Hematopoietic multipotent progenitor cell treated with erythropoietin and hydrocortisone succinate and interleukin-3 and kit ligand, for 15 days (in vitro differentiated cells): ENCODE results near the gene CAST.

Source experiments
- DNase-seq: peaks from one replicate; pipeline ENCODE4 v3.0.0-alpha.2; 2015; ENCODE audit warnings: low spot score

CAST gene

DNA sequence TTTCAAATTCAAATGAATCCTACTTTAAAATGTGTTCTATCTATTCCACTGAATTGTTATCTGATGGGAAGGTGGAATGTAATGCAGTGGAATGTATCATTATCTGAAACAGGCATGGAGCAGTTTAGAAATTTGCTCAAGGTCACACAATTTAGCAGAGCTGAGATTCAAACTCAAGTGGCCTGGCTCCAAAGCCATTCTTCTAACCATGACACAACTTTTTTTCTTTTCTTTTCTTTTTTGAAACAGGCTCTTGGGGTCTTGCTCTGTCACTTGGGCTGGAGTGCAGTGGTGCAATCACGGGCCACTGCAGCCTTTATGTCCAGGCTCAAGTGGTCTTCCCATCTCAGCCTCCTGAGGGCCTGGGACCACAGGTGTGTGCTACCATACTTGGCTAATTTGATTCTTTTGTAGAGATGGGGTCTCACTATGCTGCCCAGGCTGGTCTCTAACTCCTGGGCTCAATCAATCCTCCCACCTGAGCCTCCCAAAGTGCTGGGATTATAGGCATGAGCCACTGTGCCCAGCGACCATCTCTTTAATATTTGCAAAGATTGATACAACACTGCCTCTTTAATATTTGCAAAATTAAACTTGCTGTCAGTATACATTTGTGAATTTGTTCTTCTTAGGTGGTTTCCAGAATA, 50.0 kb downstream of the CAST start:
- no peak for DNase-seq

DNA sequence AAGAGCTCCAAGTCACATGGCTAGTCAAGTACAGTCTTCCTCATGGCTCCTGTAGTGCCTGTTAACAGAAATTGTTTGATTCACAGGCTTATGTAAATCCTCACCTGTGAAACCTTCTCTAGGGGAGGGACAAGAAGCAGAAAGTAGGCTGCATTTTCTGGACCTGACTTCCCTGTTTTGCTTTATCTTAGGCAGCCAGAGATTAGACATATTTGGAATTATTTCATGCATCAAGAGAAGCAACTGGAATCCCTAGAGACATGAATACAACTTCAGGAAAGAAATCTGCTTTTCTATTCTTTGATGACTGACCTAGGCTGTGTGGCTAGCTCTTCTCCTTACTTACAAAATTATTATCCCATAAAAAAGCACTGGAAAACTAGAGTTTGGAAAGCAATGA, 52.3 kb downstream of the CAST start:
- DNase-seq, result no peak

DNA sequence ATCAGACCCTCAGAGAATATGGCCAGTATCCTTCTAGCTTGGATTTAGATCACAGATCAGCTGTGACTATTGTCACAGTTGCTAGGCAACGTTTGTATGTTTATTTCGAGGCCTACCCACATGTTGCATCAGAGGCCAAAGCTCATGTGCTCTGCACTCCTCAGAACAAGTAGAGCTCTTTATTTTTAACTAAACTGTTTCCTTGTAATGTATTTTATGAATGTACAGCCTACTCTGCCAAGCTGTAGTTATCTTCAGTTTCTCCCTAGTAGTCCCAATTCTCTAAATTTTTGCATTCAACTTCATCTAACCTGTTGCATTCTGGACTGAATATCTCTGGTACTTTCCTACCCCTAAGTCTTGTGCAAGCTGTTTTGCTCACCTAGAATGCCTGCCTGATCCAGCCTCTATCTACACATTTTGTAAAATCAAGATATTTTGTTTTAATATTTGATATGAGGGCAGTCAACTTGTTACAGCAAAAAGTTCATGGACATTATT, 52.8 kb downstream of the CAST start:
- no peak for DNase-seq

GRCh38 chr5:96716007-96716406, 53.8 kb downstream of the CAST start:
- no peak for DNase-seq

GRCh38 chr5:96716716-96717115, 54.5 kb downstream of the CAST start:
- DNase-seq, result no peak

DNA sequence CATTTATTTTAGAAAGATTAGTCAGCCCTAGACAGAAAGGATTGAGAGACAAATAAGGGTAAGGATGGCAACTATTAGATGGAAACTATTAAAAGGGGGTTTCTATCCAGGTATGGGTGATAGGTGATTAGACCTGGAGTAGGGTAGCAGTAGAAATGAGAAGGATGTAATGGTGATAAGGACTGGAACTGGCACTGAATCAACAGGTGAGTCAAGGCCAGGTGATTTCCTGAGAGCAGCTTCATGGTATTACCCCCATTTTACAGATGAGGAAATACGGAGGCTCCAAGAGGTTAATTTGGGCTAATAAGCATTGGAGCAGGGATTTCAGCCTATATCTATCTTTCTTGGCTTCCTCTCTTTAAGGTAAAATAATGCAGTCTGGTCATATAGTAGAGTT, 55.7 kb downstream of the CAST start:
- DNase-seq, result no peak

DNA sequence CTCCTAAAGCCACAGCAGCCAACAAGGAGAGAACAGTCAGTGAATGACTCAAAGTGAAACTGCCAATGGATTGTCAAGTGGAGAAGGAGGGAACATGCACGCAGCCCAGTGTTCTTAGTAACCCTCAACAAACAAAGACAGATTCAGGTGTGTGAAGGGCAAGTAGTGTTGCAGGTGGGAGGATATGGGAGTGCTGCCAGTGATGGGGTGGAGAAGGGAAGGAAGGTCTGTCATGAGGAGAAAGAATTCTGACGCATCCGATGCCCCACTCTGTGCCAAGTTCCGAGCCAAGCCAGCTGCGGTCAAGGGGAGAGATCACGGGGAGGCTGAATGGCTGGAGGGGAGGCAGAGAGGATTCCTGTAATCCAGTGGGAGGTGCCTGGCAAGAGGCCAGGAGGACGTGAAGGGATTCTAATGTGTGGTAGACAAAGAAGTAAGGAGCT, 56.5 kb downstream of the CAST start:
- no peak for DNase-seq

DNA sequence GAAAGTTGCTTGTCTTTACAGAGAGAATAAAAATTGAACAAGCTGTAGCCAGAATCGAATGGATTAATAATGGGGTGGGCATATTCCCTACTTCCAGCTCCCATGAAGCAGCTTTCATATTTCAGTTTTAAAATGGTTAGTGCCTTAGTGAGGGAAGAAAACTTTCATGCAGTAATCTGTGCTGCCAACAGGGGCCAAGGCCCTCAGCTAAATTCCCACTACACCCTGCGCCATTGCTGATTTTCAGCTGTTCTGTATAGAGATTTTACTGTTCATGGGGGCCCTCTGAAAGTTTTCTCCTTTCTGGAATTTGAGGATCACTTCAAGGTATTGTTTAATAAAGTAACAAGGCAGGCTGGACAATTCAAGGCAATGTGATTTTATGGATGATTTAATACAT, 58.2 kb downstream of the CAST start:
- DNase-seq, result no peak

DNA sequence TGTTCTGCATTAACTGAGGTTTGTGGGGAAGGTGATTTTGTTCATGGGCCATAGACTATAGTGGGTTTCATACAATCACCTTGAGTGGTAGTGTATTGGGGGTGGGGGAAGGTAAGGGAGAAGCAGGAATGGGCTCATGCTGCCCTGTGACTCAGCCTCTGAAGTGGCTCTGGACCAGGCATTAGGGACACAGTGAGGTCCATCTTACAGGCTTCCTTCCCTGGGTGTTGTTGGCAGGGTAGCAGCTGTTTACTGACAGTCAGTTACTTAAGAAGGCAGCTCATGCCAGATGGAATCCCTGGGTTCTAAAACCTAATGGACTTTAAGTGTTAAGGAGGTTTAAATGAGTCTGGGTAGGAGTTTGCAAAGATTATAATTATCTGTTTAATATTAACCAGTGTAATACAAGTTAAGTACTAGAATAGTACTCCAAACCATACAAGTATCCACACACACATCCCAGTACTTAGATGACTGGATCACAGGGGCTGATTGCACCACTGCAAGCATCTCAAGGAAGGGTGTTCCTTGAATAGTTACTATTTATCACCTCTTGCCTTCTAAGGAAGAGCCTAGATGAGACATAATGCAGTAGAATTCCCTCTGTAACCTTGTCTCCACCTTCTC, 59.3 kb downstream of the CAST start:
- no peak for DNase-seq

DNA sequence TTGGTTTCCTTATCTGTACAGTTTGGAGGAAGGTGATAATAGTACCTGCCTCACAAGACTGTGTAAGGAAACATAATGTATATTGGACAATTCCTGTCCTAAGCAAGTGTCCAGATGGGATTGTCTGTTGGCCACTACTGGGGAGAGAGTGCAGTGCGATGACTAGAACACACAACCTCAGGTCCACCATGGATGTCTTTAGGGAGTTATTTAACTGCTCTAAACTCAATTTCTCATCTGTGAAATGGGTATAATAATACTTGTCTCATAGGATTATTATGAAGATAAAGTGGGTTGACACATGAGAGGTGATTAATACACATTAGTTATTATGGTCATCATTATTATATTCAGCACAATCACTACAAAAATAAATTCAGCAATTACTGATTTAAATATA, 63.1 kb downstream of the CAST start:
- DNase-seq, result no peak

DNA sequence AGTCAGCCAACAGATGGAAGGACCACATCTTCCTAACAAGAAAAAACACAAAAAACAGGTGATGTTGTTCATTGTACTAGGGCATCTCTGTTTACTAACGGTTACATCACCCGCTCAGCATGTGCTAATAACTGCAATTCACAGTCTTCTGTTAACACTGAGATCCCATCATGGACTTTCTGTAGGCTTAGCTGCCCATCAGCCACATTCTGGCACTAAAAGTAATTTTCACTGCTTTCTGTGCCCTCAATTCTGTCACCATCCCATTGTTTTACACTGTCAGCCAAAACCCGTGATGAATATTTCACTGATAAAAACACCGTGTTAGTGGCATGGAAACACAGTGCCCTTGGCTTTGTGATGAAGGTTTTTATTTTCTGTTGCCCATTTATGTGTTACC, 64.6 kb downstream of the CAST start:
- no peak for DNase-seq

DNA sequence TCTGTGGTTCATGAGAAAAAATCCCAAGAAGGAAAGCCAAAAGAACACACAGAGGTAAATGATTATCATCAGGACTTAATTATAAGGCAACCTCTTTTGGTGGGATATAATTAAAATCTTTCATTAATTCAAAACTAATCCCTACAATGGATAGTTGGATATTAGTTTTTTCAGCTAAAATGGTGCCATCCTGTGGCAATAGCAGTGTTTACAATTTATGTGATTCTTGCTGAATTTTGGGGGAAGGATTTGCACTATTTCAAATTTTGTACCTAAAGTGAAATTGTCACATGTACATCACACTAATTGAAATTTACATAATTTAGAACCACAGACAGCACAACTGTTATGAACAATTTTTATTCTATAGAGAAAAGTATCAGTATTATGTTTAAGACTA, 67.0 kb downstream of the CAST start:
- DNase-seq, result no peak

DNA sequence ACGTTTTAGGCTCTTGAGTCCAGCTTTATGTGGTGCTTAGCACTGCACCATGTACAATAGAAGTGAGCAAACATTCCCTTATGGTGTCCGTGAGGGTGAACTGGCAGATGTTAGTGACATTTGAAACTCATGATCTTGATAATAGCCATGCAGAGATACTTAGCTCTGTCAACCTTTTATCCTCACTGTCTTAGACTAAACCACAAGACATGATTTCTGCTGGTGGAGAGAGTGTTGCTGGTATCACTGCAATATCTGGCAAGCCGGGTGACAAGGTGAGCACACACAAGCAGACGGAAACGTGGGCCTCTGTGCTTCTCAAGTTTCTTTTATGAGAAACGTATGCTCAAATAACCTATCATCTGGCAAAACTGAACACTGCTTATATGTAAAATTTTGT, 68.4 kb downstream of the CAST start:
- DNase-seq, result no peak

GRCh38 chr5:96733771-96734500, 71.8 kb downstream of the CAST start:
- no peak for DNase-seq

GRCh38 chr5:96734871-96735325, 72.7 kb downstream of the CAST start:
- no peak for DNase-seq

- DNase-seq, result no peak
Observed at GRCh38 chr5:96736937-96737336, 74.8 kb downstream of the CAST start.

DNA sequence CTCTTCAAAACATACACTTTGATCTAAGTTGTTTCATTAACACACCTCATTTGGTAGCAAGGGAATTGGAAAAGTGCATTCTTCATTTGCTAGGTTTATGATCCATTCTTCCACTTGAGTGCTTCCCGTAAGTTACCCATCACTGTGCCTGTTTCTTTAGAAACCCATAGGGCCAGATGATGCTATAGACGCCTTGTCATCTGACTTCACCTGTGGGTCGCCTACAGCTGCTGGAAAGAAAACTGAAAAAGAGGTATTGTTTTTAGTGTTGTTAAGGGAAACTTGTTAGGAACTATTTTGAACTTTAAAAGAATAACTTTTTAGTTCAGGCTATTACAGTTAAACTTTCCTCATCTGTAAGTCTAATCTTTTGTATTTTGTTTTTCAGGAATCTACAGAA, 78.9 kb downstream of the CAST start:
- DNase-seq, result no peak

- peak; percentile 83 for DNase-seq
Observed at GRCh38 chr5:96741891-96742309, 79.7 kb downstream of the CAST start.

DNA sequence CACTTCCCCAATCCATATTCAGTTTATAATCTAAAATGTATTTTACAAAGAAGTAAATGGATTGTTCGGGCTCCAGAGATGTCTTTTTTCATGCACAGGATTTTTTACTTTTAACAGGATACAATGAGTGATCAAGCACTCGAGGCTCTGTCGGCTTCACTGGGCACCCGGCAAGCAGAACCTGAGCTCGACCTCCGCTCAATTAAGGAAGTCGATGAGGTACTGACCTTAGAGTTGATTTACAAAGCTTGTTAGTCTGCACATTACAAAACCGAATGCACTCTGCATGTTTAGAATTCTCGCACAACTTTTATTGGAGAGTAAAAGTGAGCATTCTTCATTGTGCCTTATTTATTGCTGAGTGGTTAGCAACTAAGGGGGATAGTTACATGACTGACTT, 80.4 kb downstream of the CAST start:
- peak; percentile 29 for DNase-seq

DNA sequence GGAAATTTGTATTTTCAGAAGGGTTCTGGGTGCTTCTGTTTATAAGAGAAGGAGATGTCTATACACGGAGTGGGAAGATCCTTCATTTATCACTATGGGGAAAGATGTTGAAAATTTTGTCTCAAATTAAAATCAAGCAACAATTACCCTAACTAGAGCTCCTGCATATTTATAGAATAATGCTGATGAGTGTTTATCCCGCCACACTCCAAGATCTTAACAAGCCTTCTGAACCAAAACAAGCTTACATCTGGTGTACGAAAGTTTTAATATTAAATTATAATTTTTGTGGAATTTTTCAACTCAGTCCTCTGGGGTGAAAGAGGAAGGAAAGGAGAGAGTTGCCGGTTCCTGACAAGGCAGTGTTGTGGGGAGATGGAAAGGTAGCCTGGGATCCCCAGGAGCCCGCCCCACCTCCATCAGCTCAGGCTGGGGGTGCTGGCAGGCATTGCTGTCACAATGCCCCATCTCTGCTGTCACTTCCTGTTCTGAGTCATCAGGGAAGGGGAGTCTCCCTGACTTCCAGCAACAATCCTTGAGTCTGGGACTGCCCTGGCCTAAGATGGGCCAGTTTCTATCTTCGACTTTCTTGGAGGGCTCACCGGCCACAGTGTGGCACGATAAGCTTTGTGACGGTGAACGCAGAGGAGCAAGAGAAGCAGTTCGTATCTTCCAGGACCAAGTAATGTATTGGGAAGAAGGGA, 81.0 kb downstream of the CAST start:
- peak; percentile 50 for DNase-seq

GRCh38 chr5:96743805-96744204, 81.6 kb downstream of the CAST start:
- DNase-seq, result peak; percentile 34

DNA sequence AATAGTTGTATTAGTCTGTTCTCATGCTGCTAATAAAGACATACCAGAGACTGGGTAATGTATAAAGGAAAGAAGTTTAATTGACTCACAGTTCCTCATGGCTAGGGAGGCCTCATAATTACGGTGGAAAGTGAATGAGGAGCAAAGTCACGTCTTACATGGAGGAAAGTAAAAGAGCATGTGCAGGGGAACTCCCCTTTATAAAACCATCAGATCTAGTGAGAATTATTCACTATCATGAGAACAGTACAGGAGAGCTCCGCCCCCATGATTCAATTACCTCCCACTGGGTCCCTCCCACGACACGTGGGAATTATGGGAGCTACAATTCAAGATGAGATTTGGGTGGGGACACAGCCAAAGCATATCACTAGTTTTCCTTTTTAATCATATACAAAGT, 82.0 kb downstream of the CAST start:
- peak; percentile 13 for DNase-seq

GRCh38 chr5:96745025-96745424, 82.8 kb downstream of the CAST start:
- DNase-seq, result no peak
